OCI-LY3 (cell line): ENCODE measurements around the gene ATG9B.

Experiments used
- CTCF ChIP-seq: fragments of 200-600, 300-600 bp; sonication (generic); IDR thresholded peaks from 2 replicates; pipeline ENCODE4 v1.5.1; 2014; ENCODE audit warnings: antibody characterized with exemption, low read length, low read depth
- EZH2phosphoT487 ChIP-seq: fragments of 200-600 bp; shearing (Covaris generic); IDR thresholded peaks from 2 replicates; pipeline ENCODE4 v1.6.1; 2018; ENCODE audit warnings: antibody characterized with exemption, mixed run types, low read depth

- TF ChIP-seq CTCF, result no peak
- TF ChIP-seq EZH2phosphoT487, result no peak
These were observed 4.7 kb upstream of the ATG9B start for GRCh38 chr7:151028948-151029501.
